Hepatocyte (in vitro differentiated cells): Measurements from ENCODE around the gene CHST4. TPM values are rescaled to one million over a fixed set of nuclear protein-coding genes. Genes with fewer than 3 reads are reported as not detected.
A peak's percentile ranks its signal among the peaks of the same experiment; 100 is the strongest.
"Not testable (repeated sequence)": the region's sequence is repeated elsewhere in the genome, so short reads cannot be mapped to it uniquely, and the experiment has no call there.

Experiments
- DNase-seq: peaks from one replicate; pipeline ENCODE4 v3.0.0-alpha.2; 2016; ENCODE audit warnings: low spot score
- H2AFZ ChIP-seq: fragments of 200-600 bp; sonication (generic); 2 replicates; pipeline ENCODE4 v1.6.0; 2016; ENCODE audit warnings: antibody characterized with exemption, mild to moderate bottlenecking
- H3K27ac ChIP-seq: fragments of 200-600 bp; sonication (generic); 2 replicates; pipeline ENCODE4 v1.5.1; 2016; ENCODE audit warnings: mild to moderate bottlenecking
- H3K27me3 ChIP-seq: fragments of 200-600 bp; sonication (generic); 2 replicates; pipeline ENCODE4 v1.6.1; 2016
- H3K36me3 ChIP-seq: fragments of 200-600 bp; sonication (generic); replicated peaks from 2 replicates; pipeline ENCODE4 v1.5.1; 2016; ENCODE audit warnings: low read depth; ENCODE audit not compliant: insufficient read depth
- H3K4me1 ChIP-seq: fragments of 200-600 bp; sonication (generic); 2 replicates; pipeline ENCODE4 v1.5.1; 2016; ENCODE audit warnings: mild to moderate bottlenecking, moderate library complexity; ENCODE audit not compliant: insufficient read depth
- H3K4me2 ChIP-seq: fragments of 200-600 bp; sonication (generic); 2 replicates; pipeline ENCODE4 v1.6.0; 2016
- H3K4me3 ChIP-seq: fragments of 200-600 bp; sonication (generic); 2 replicates; pipeline ENCODE4 v1.5.1; 2016; ENCODE audit warnings: mild to moderate bottlenecking
- H3K79me2 ChIP-seq: fragments of 200-600 bp; sonication (generic); 2 replicates; pipeline ENCODE4 v1.6.0; 2017; ENCODE audit warnings: mild to moderate bottlenecking
- H3K9me2 ChIP-seq: fragments of 200-600 bp; sonication (generic); replicated peaks from 2 replicates; pipeline ENCODE4 v1.6.0; 2017; ENCODE audit warnings: mild to moderate bottlenecking; ENCODE audit not compliant: insufficient read depth
- H3K9me3 ChIP-seq: fragments of 200-600 bp; sonication (generic); 2 replicates; pipeline ENCODE4 v1.5.1; 2016; ENCODE audit warnings: low read depth, mild to moderate bottlenecking
- H4K20me1 ChIP-seq: fragments of 200-600 bp; sonication (generic); 2 replicates; pipeline ENCODE4 v1.6.0; 2016; ENCODE audit warnings: mild to moderate bottlenecking; ENCODE audit not compliant: insufficient read depth, poor library complexity, severe bottlenecking
- EZH2 ChIP-seq: fragments of 200-600 bp; sonication (generic); IDR thresholded peaks from 2 replicates; pipeline ENCODE4 v1.6.1; 2016; ENCODE audit warnings: antibody characterized with exemption, mild to moderate bottlenecking, borderline replicate concordance
- EZH2phosphoT487 ChIP-seq: fragments of 200-600 bp; sonication (generic); IDR thresholded peaks from one replicate; pipeline ENCODE4 v1.6.1; 2018; ENCODE audit warnings: antibody characterized with exemption, mild to moderate bottlenecking, low read depth, moderate library complexity; ENCODE audit not compliant: unreplicated experiment, severe bottlenecking
- WGBS: methylation state at CpG from one replicate; pipeline ENCODE4 v1.1.6; 2016; ENCODE audit warnings: low lambda C conversion rate; ENCODE audit errors: missing lambda C conversion rate; 5-methylcytosine and 5-hydroxymethylcytosine counted together
- polyA plus RNA-seq: library from polyadenylated mRNA; unstranded; fragments of >200 nt; fragmentation: Nextera tagmentation; extraction: Ambion mirVana; gene quantifications from 2 replicates; pipeline ENCODE4 v1.2.1, GENCODE V29; 2016
- total RNA-seq: library from RNA; depleted of rRNA; stranded (reverse); fragments of >200 nt; gene quantifications from 2 replicates; pipeline ENCODE4 v1.2.3, GENCODE V29; 2014
- TF ChIP-seq, protein P1 (sequence below): fragments of 200-600 bp; sonication (generic); IDR thresholded peaks from 2 replicates; pipeline ENCODE4 v1.5.1; 2016; ENCODE audit warnings: antibody characterized with exemption, mild to moderate bottlenecking; ENCODE audit not compliant: poor library complexity

CHST4 gene
- total and polyA plus RNA-seq, 2 experiments from 2014 or later: 0.06 to 0.10 TPM

DNA sequence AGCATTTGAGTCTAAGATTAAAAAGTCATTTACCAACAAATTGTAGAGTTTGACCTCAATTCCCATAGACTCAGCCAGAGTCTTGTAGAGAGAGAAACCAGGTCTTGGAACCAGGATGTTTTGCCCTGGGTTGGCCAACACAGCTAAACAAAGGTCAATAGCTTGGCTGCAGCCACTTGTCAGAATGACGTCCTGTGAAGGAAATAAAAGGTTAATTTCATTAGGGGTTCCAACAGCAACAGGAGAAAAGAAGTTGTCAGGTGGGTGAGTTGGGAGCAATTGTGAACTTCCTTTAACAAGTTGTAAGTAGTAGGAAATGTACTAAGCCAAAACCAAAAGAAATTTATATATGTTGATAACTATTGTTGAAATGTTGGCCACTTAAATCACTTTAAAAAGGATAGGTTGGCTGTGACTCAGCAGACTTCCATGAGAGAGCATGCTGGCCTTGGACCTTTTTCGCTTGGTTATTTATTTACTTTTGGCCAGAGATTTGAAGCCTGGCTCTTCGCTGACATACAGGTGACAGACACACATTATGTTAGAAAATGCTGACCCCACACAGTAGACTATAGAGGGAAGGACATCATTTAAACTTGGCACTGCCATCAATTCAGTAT is 46.4 kb downstream of the CHST4 start:
- H3K9me3 ChIP-seq: no peaks in the 10 kb centered on the region
- H3K27me3 ChIP-seq: no peaks in the 10 kb centered on the region
- H3K27ac ChIP-seq: peak overlapping the region; percentile 79
- WGBS: 48% methylated on average over 3 of the region's 3 CpGs
- no peak overlapping the region for H3K4me3 ChIP-seq
- no peaks in the 10 kb centered on the region for H3K36me3 ChIP-seq
- peak; percentile 70 for DNase-seq
- H3K9me2 ChIP-seq: no peaks in the 10 kb centered on the region
- TF ChIP-seq EZH2phosphoT487: no peak
- TF ChIP-seq EZH2: no peak
- TF ChIP-seq, protein P1, sequence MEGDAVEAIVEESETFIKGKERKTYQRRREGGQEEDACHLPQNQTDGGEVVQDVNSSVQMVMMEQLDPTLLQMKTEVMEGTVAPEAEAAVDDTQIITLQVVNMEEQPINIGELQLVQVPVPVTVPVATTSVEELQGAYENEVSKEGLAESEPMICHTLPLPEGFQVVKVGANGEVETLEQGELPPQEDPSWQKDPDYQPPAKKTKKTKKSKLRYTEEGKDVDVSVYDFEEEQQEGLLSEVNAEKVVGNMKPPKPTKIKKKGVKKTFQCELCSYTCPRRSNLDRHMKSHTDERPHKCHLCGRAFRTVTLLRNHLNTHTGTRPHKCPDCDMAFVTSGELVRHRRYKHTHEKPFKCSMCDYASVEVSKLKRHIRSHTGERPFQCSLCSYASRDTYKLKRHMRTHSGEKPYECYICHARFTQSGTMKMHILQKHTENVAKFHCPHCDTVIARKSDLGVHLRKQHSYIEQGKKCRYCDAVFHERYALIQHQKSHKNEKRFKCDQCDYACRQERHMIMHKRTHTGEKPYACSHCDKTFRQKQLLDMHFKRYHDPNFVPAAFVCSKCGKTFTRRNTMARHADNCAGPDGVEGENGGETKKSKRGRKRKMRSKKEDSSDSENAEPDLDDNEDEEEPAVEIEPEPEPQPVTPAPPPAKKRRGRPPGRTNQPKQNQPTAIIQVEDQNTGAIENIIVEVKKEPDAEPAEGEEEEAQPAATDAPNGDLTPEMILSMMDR: no peak
- no peaks in the 10 kb centered on the region for H3K79me2 ChIP-seq
- no peak overlapping the region for H2AFZ ChIP-seq
- H4K20me1 ChIP-seq: no peaks in the 10 kb centered on the region
- H3K4me2 ChIP-seq: no peak overlapping the region
- peaks cover 4% of the 10 kb centered on the region for H3K4me1 ChIP-seq

- H3K9me3 ChIP-seq: no peaks in the 10 kb centered on the region
- 81% methylated on average over 5 of the region's 5 CpGs for WGBS
- H3K9me2 ChIP-seq: no peaks in the 10 kb centered on the region
- no peak overlapping the region for H3K4me2 ChIP-seq
- H3K4me3 ChIP-seq: no peak overlapping the region
- DNase-seq: no peak
- H3K79me2 ChIP-seq: no peaks in the 10 kb centered on the region
- TF ChIP-seq, protein P1: no peak
- no peak for TF ChIP-seq EZH2phosphoT487
- TF ChIP-seq EZH2: no peak
- H3K27me3 ChIP-seq: no peaks in the 10 kb centered on the region
- H2AFZ ChIP-seq: no peak overlapping the region
- no peaks in the 10 kb centered on the region for H4K20me1 ChIP-seq
- H3K36me3 ChIP-seq: no peaks in the 10 kb centered on the region
- H3K4me1 ChIP-seq: peaks cover 4% of the 10 kb centered on the region
- peak overlapping the region; percentile 79 for H3K27ac ChIP-seq
Observed at GRCh38 chr16:71573387-71574094, 47.3 kb downstream of the CHST4 start.

- TF ChIP-seq EZH2phosphoT487: no peak
- no peaks in the 10 kb centered on the region for H3K9me3 ChIP-seq
- no peaks in the 10 kb centered on the region for H3K79me2 ChIP-seq
- H3K27ac ChIP-seq: no peak overlapping the region
- peaks cover 4% of the 10 kb centered on the region for H3K4me1 ChIP-seq
- no peaks in the 10 kb centered on the region for H4K20me1 ChIP-seq
- no peaks in the 10 kb centered on the region for H3K9me2 ChIP-seq
- H3K4me3 ChIP-seq: no peak overlapping the region
- no peaks in the 10 kb centered on the region for H3K36me3 ChIP-seq
- no peak for DNase-seq
- no peak overlapping the region for H2AFZ ChIP-seq
- no peak overlapping the region for H3K4me2 ChIP-seq
- no peaks in the 10 kb centered on the region for H3K27me3 ChIP-seq
Observed at GRCh38 chr16:71574702-71575101, 48.5 kb downstream of the CHST4 start.

- Histone ChIP-seq H2AFZ (no peak within 1 kb of the TSS), H3K27me3 (no peaks in the 10 kb centered on the region), H3K4me1 (peaks cover 4% of the 10 kb centered on the region), H3K4me2 (no peak within 1 kb of the TSS), H3K9me3 (no peaks in the 10 kb centered on the region), H3K9me2 (no peaks in the 10 kb centered on the region), H4K20me1 (no peaks in the 10 kb centered on the region), H3K79me2 (no peaks in the 10 kb centered on the region), H3K36me3 (no peaks in the 10 kb centered on the region), H3K27ac (no peak within 1 kb of the TSS), H3K4me3 (no peak within 1 kb of the TSS)
- DNase-seq: no peak
- 32% methylated on average over 3 of the region's 3 CpGs for WGBS
- no peak for TF ChIP-seq EZH2phosphoT487
- TF ChIP-seq EZH2: no peak
- TF ChIP-seq, protein P1: no peak
Observed at GRCh38 chr16:71576971-71577370, 50.7 kb downstream of the CHST4 start, which contains the start of gene TAT. TSS of gene TAT (minus strand) at chr16:71577092. CDS start at chr16:71576415, 677 bp downstream.

DNA sequence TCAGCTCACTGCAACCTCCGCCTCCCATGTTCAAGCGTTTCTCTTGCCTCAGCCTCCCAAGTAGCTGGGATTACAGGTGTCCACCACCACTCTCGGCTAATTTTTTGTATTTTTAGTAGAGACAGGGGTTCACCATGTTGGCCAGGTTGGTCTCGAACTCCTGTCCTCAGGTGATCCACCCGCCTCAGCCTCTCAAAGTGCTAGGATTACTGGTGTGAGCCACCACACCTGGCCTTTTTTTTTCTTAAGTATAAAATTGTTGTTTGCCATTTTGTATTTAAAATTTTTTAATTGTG is 56.3 kb downstream of the CHST4 start:
- H3K9me2 ChIP-seq, H3K27me3 ChIP-seq, H3K27ac ChIP-seq, H3K79me2 ChIP-seq, H3K9me3 ChIP-seq, H3K36me3 ChIP-seq, DNase-seq, H2AFZ ChIP-seq, H4K20me1 ChIP-seq, H3K4me1 ChIP-seq, H3K4me3 ChIP-seq, H3K4me2 ChIP-seq: not testable (repeated sequence)
- WGBS: 92% methylated on average over 5 of the region's 5 CpGs
